SK-N-MC (cell line): ENCODE data around the gene HOXA4.

Experiments
- EZH2 ChIP-seq: fragments of 200-600 bp; sonication (generic); IDR thresholded peaks from one replicate; pipeline ENCODE4 v1.6.1; 2017; ENCODE audit warnings: antibody characterized with exemption
- FOXP2 ChIP-seq: optimal IDR thresholded peaks from 2 replicates; pipeline ENCODE3; 2011; ENCODE audit warnings: mild to moderate bottlenecking, moderate library complexity; ENCODE audit not compliant: insufficient read depth; ENCODE audit errors: extremely low read length, control extremely low read depth
- POLR2AphosphoS5 ChIP-seq: IDR thresholded peaks from 2 replicates; pipeline ENCODE4 v1.6.1; 2012; ENCODE audit warnings: mild to moderate bottlenecking, low read depth, low read length, borderline replicate concordance

- TF ChIP-seq EZH2 (peak; percentile 99), POLR2AphosphoS5 (no peak), FOXP2 (no peak)
Observed at GRCh38 chr7:27098578-27099451, 31.7 kb downstream of the HOXA4 start.
